IMR-90 (cell line): ENCODE measurements around the gene ISG20L2. TPM values are rescaled to one million over a fixed set of nuclear protein-coding genes. Genes with fewer than 3 reads are reported as not detected.

Experiments
- ATAC-seq: fragments of 200-7000 bp; cut with Tn5 transposase; 2 replicates; pipeline ENCODE4 v1.9.1; 2020; ENCODE audit warnings: low read depth, mild to moderate bottlenecking, moderate library complexity
- BruUV-seq: library from RNA; stranded (reverse); fragments of 400-500 nt; replicated peaks from 2 replicates; lab custom pipeline; 2021; lab: Mats Ljungman, UMichigan
- CTCF ChIA-PET: fragments of 300-600 bp; formaldehyde crosslinking; extraction: SDS; loops from one replicate; lab custom pipeline; 2021; ENCODE audit warnings: antibody characterized with exemption; lab: Yijun Ruan, JAX
- POLR2A ChIA-PET: fragments of 300-600 bp; sonication (Branson Sonifier 250); formaldehyde crosslinking; loops from one replicate; lab custom pipeline; 2022; ENCODE audit warnings: antibody characterized with exemption; ENCODE audit not compliant: unreplicated experiment; lab: Charles Lee
- DNase-seq: peaks from one replicate; pipeline ENCODE4 v3.0.0; 2013
- H2AFZ ChIP-seq: replicated peaks from 2 replicates; pipeline ENCODE3; 2013; ENCODE audit warnings: low read length, mild to moderate bottlenecking; ENCODE audit not compliant: poor library complexity
- H2AK5ac ChIP-seq: 2 replicates; pipeline ENCODE4 v1.6.1; 2013; ENCODE audit warnings: low read depth, low read length, inconsistent platforms
- H2AK9ac ChIP-seq: replicated peaks from 2 replicates; pipeline ENCODE3; 2013; ENCODE audit warnings: mild to moderate bottlenecking, low read depth, low read length, moderate library complexity; ENCODE audit not compliant: poor library complexity
- H2BK120ac ChIP-seq: 2 replicates; pipeline ENCODE4 v1.6.1; 2013; ENCODE audit warnings: low read depth, low read length, inconsistent platforms
- H2BK15ac ChIP-seq: 3 replicates; pipeline ENCODE4 v1.6.1; 2013; ENCODE audit warnings: low read depth, low read length, inconsistent platforms
- H2BK20ac ChIP-seq: 2 replicates; pipeline ENCODE4 v1.6.1; 2013; ENCODE audit warnings: low read depth, mild to moderate bottlenecking, inconsistent platforms, low read length, moderate library complexity
- H2BK5ac ChIP-seq: 2 replicates; pipeline ENCODE4 v1.6.1; 2013; ENCODE audit warnings: mild to moderate bottlenecking, low read depth, low read length, inconsistent platforms; ENCODE audit not compliant: poor library complexity, severe bottlenecking
- H3K14ac ChIP-seq: replicated peaks from 2 replicates; pipeline ENCODE4 v1.6.1; 2013; ENCODE audit warnings: low read depth, low read length, inconsistent platforms
- H3K18ac ChIP-seq: 2 replicates; pipeline ENCODE4 v1.6.1; 2013; ENCODE audit warnings: low read depth, low read length, control low read depth
- H3K23ac ChIP-seq: 2 replicates; pipeline ENCODE4 v1.6.1; 2013; ENCODE audit warnings: low read depth, low read length, inconsistent platforms
- H3K27ac ChIP-seq: 2 replicates; pipeline ENCODE4 v1.5.1; 2013; ENCODE audit warnings: mild to moderate bottlenecking, control low read depth, low read length; ENCODE audit not compliant: insufficient read depth
- H3K27me3 ChIP-seq: 2 replicates; pipeline ENCODE4 v1.6.1; 2013; ENCODE audit warnings: low read length; ENCODE audit not compliant: control insufficient read depth, insufficient read depth
- H3K36me3 ChIP-seq: 2 replicates; pipeline ENCODE4 v1.6.1; 2013; ENCODE audit warnings: low read length, mixed read lengths; ENCODE audit not compliant: control insufficient read depth, insufficient read depth
- H3K4ac ChIP-seq: 2 replicates; pipeline ENCODE4 v1.6.1; 2013; ENCODE audit warnings: low read depth, low read length, inconsistent platforms
- H3K4me1 ChIP-seq: 2 replicates; pipeline ENCODE4 v1.6.1; 2013; ENCODE audit warnings: low read length, mixed read lengths; ENCODE audit not compliant: control insufficient read depth, insufficient read depth
- H3K4me2 ChIP-seq: 2 replicates; pipeline ENCODE4 v1.6.1; 2013; ENCODE audit warnings: low read depth, mild to moderate bottlenecking, control low read depth, low read length, moderate library complexity
- H3K4me3 ChIP-seq: 2 replicates; pipeline ENCODE4 v1.5.1; 2013; ENCODE audit warnings: low read depth, mild to moderate bottlenecking, control low read depth, low read length, moderate library complexity; ENCODE audit not compliant: insufficient read depth
- H3K56ac ChIP-seq: 2 replicates; pipeline ENCODE4 v1.6.1; 2013; ENCODE audit warnings: low read length, inconsistent platforms; ENCODE audit not compliant: insufficient read depth; ENCODE audit errors: extremely low read depth
- H3K79me1 ChIP-seq, 2 experiments: 2 replicates each; pipeline ENCODE4 v1.6.1; 2013; ENCODE audit warnings: low read length in 2 of 2, inconsistent platforms in 1 of 2, low read depth in 1 of 2
- H3K9ac ChIP-seq: 2 replicates; pipeline ENCODE4 v1.6.1; 2013; ENCODE audit warnings: low read depth, low read length, control low read depth
- H3K9me1 ChIP-seq: 2 replicates; pipeline ENCODE4 v1.6.1; 2013; ENCODE audit warnings: low read length, inconsistent platforms; ENCODE audit not compliant: insufficient read depth
- H3K9me3 ChIP-seq: 2 replicates; pipeline ENCODE4 v1.6.1; 2013; ENCODE audit warnings: low read length; ENCODE audit not compliant: control insufficient read depth, insufficient read depth
- H4K20me1 ChIP-seq: 2 replicates; pipeline ENCODE4 v1.6.1; 2013; ENCODE audit warnings: low read length, inconsistent platforms; ENCODE audit not compliant: insufficient read depth
- H4K5ac ChIP-seq: 2 replicates; pipeline ENCODE4 v1.6.1; 2013; ENCODE audit warnings: mild to moderate bottlenecking, low read depth, low read length, control low read depth
- H4K8ac ChIP-seq, 2 experiments: 2 replicates each; pipeline ENCODE4 v1.6.1; 2013; ENCODE audit warnings: low read depth in 2 of 2, low read length in 2 of 2, control low read depth in 1 of 2, inconsistent platforms in 1 of 2
- H4K91ac ChIP-seq: 2 replicates; pipeline ENCODE4 v1.6.1; 2013; ENCODE audit warnings: low read depth, low read length, inconsistent platforms; ENCODE audit not compliant: insufficient read depth
- CTCF ChIP-seq: conservative IDR thresholded peaks from 2 replicates; pipeline ENCODE4 v1.5.1; 2012; ENCODE audit warnings: mild to moderate bottlenecking, low read depth, low read length, improper control_type of control experiment
- ELK1 ChIP-seq: fragments of 150-350 bp; IDR thresholded peaks from 2 replicates; pipeline ENCODE4 v1.6.1; 2016; ENCODE audit warnings: low read depth, mild to moderate bottlenecking, low read length, moderate library complexity, borderline replicate concordance
- MAFK ChIP-seq: IDR thresholded peaks from 2 replicates; pipeline ENCODE4 v1.6.1; 2012; ENCODE audit warnings: low read depth, low read length, improper control_type of control experiment
- MAZ ChIP-seq: IDR thresholded peaks from 2 replicates; pipeline ENCODE4 v1.6.1; 2012; ENCODE audit warnings: low read depth, mild to moderate bottlenecking, low read length, improper control_type of control experiment, moderate library complexity, borderline replicate concordance
- NFE2L2 ChIP-seq: fragments of 150-350 bp; IDR thresholded peaks from 2 replicates; pipeline ENCODE4 v1.6.1; 2016; ENCODE audit warnings: low read depth, mild to moderate bottlenecking, low read length
- RAD21 ChIP-seq: IDR thresholded peaks from 2 replicates; pipeline ENCODE4 v1.6.1; 2012; ENCODE audit warnings: low read length, improper control_type of control experiment
- SMC3 ChIP-seq: fragments of 150-350 bp; IDR thresholded peaks from 2 replicates; pipeline ENCODE4 v1.6.1; 2016; ENCODE audit warnings: low read depth, mild to moderate bottlenecking, antibody characterized with exemption, low read length, moderate library complexity
- WGBS, 2 experiments: methylation state at CpG; one replicate each; pipeline versions ENCODE4 v1.1.5 to v1.1.7; 2013; ENCODE audit warnings: missing lambda C conversion rate in 2 of 2; ENCODE audit not compliant: insufficient read length in 1 of 2; ENCODE audit errors: extremely low coverage in 2 of 2; 5-methylcytosine and 5-hydroxymethylcytosine counted together
- dilution Hi-C: fragments of 300-500 bp; cut with HindIII; formaldehyde crosslinking; loops from one replicate; pipeline ENCODE4 v1.14.3; 2018; ENCODE audit warnings: low sequenced_read_pairs; ENCODE audit not compliant: unreplicated experiment
- in situ Hi-C: fragments of 300-500 bp; cut with MboI; formaldehyde crosslinking; loops from 3 replicates; pipeline ENCODE4 v1.14.3; 2019; ENCODE audit warnings: low sequenced_read_pairs, inconsistent platforms, mixed read lengths
- intact Hi-C: fragments of 100-400 bp; cut with micrococcal nuclease; formaldehyde crosslinking; loops from 2 replicates; pipeline ENCODE4 v1.10.0; 2022
- polyA plus RNA-seq, 3 experiments: library from polyadenylated mRNA; depleted of rRNA; stranded (reverse); fragments of >200 nt; gene quantifications; 2 replicates each; pipeline ENCODE4 v1.2.3, GENCODE V29; 2012; ENCODE audit warnings: low replicate concordance in 1 of 3
- total RNA-seq: library from RNA; depleted of rRNA; stranded (reverse); fragments of >200 nt; gene quantifications from 2 replicates; pipeline ENCODE4 v1.2.3, GENCODE V29; 2012

The ISG20L2 gene
- total and polyA plus RNA-seq, 2 of the 4 experiments (the other 2 are of a cell fraction): 17.0 to 27.3 TPM

- no peaks in the 10 kb centered on the region for H3K36me3 ChIP-seq
- peak overlapping the region; percentile 47; the same call in 1 of the 2 replicates for H3K14ac ChIP-seq
- H2AFZ ChIP-seq: peak overlapping the region; percentile 90
- peak overlapping the region; percentile 77 to 88 for H4K8ac ChIP-seq
- peak overlapping the region; percentile 81 for H3K4me2 ChIP-seq
- no peaks in the 10 kb centered on the region for H3K9me3 ChIP-seq
- intact Hi-C loops (loop anchor here (1.0 kb wide), 1 partner anchor 17 kb away; no protein-coding TSS in a partner anchor), in situ Hi-C loops (no loop called here), dilution Hi-C loops (no loop called here)
- no peaks in the 10 kb centered on the region for H3K79me1 ChIP-seq
- H3K9ac ChIP-seq: peak overlapping the region; percentile 35
- peaks cover 5% of the 10 kb centered on the region for H3K27me3 ChIP-seq
- peak overlapping the region; percentile 90 for H2AK9ac ChIP-seq
- H4K20me1 ChIP-seq: no peaks in the 10 kb centered on the region
- no peak overlapping the region for H3K56ac ChIP-seq
- H3K23ac ChIP-seq: no peak overlapping the region
- peak overlapping the region; percentile 83; the same call in 2 of the 3 replicates for H2BK15ac ChIP-seq
- ChIA-PET CTCF (interaction anchor here (0.6 to 6.9 kb wide), 4 partner anchors 16 to 45 kb away, joined by 3 to 54 read pairs (median 4); partner anchors contain the start of gene HDGF), POLR2A (no interaction called here)
- 1% methylated on average over 10 of the region's 45 CpGs; no CpG with 5 or more reads in 1 of the 2 experiments for WGBS, 2 experiments
- peaks cover 48% of the 10 kb centered on the region for H3K4me1 ChIP-seq
- DNase-seq (peak; percentile 34), ATAC-seq (peak; percentile 24)
- H2AK5ac ChIP-seq: peak overlapping the region; percentile 91
- peak overlapping the region; percentile 48; the same call in 1 of the 2 replicates for H3K18ac ChIP-seq
- peak overlapping the region; percentile 73 for H4K5ac ChIP-seq
- TF ChIP-seq RAD21 (peak; percentile 61), CTCF (peak; percentile 69), MAZ (peak; percentile 72; the same call in 1 of the 2 replicates), SMC3 (peak; percentile 48), MAFK (no peak), NFE2L2 (no peak), ELK1 (no peak)
- peak overlapping the region; percentile 81 for H3K4ac ChIP-seq
- H2BK120ac ChIP-seq: peak overlapping the region; percentile 80
- H3K4me3 ChIP-seq: peak overlapping the region; percentile 15; the same call in 1 of the 2 replicates
- H2BK20ac ChIP-seq: peak overlapping the region; percentile 59
- H4K91ac ChIP-seq: peak overlapping the region; percentile 78; the same call in 1 of the 2 replicates
- H2BK5ac ChIP-seq: no peak overlapping the region
- no TSS peak for BruUV-seq
- peak overlapping the region; percentile 10; the same call in 1 of the 2 replicates for H3K27ac ChIP-seq
- H3K9me1 ChIP-seq: peaks cover 3% of the 10 kb centered on the region; the same call in 1 of the 2 replicates
These were observed 22.5 kb downstream of the ISG20L2 start for GRCh38 chr1:156705918-156706656.
